GM12801 (cell line): ENCODE measurements around the gene HOXC12.

Experiments used
- CTCF ChIP-seq: IDR thresholded peaks from one replicate; pipeline ENCODE4 v1.5.1; 2011; ENCODE audit warnings: control low read depth; ENCODE audit not compliant: insufficient read length; ENCODE audit errors: extremely low read depth

The HOXC12 gene

GRCh38 chr12:53991077-53991460 is 36.4 kb downstream of the HOXC12 start:
- no peak for TF ChIP-seq CTCF

GRCh38 chr12:53992377-53992889 is 37.7 kb downstream of the HOXC12 start:
- no peak for TF ChIP-seq CTCF

- TF ChIP-seq CTCF: no peak
Measured at GRCh38 chr12:53993162-53994008, 38.7 kb downstream of the HOXC12 start.

- TF ChIP-seq CTCF: no peak
Measured at GRCh38 chr12:53994009-53994263, 39.2 kb downstream of the HOXC12 start.

- no peak for TF ChIP-seq CTCF
Measured at GRCh38 chr12:53994264-53995001, 39.7 kb downstream of the HOXC12 start.

- no peak for TF ChIP-seq CTCF
Measured at GRCh38 chr12:53995002-53995377, 40.3 kb downstream of the HOXC12 start.

GRCh38 chr12:53995378-53996239 is 40.9 kb downstream of the HOXC12 start:
- TF ChIP-seq CTCF: no peak
